Middle frontal gyrus (tissue), 1 donor: Measurements from ENCODE around the gene CBLN3.
"Not testable (repeated sequence)": the region's sequence is repeated elsewhere in the genome, so short reads cannot be mapped to it uniquely, and the experiment has no call there.

Experiments
- DNase-seq: peaks from one replicate; pipeline ENCODE4 v3.0.0-alpha.2; 2015; ENCODE audit warnings: low spot score; ENCODE audit errors: extremely low spot score

Gene CBLN3

GRCh38 chr14:24429395-24430142 lies at the start of gene CBLN3, which contains the start of gene KHNYN:
CBLN3 (minus strand) TSS chr14:24429668; CDS start chr14:24429054, 614 bp downstream.
KHNYN (plus strand) TSS chr14:24429954; CDS start chr14:24430731, 777 bp downstream.
- DNase-seq = peak; percentile 62

- no peak for DNase-seq
Observed at GRCh38 chr14:24475261-24475660, 45.8 kb upstream of the CBLN3 start.

- DNase-seq = no peak
Observed at GRCh38 chr14:24473211-24473610, 43.7 kb upstream of the CBLN3 start.

- DNase-seq = not testable (repeated sequence)
Observed at GRCh38 chr14:24470450-24470849, 41.0 kb upstream of the CBLN3 start.

- no peak for DNase-seq
Observed at GRCh38 chr14:24465805-24466204, 36.3 kb upstream of the CBLN3 start.

- no peak for DNase-seq
Observed at GRCh38 chr14:24465368-24465767, 35.9 kb upstream of the CBLN3 start.

GRCh38 chr14:24463884-24464785 lies 34.7 kb upstream of the CBLN3 start:
- DNase-seq = no peak

GRCh38 chr14:24463017-24463883 lies 33.8 kb upstream of the CBLN3 start:
- DNase-seq = no peak

- DNase-seq = no peak
Observed at GRCh38 chr14:24461336-24461735, 31.9 kb upstream of the CBLN3 start.

- no peak for DNase-seq
Observed at GRCh38 chr14:24459331-24459730, 29.9 kb upstream of the CBLN3 start.

GRCh38 chr14:24458736-24459135 lies 29.3 kb upstream of the CBLN3 start:
- DNase-seq = no peak

- no peak for DNase-seq
Observed at GRCh38 chr14:24456980-24457379, 27.5 kb upstream of the CBLN3 start.

- not testable (repeated sequence) for DNase-seq
Observed at GRCh38 chr14:24450828-24451227, 21.4 kb upstream of the CBLN3 start.

- DNase-seq = no peak
Observed at GRCh38 chr14:24443053-24443665, 13.7 kb upstream of the CBLN3 start.

- DNase-seq = peak; percentile 97
Observed at GRCh38 chr14:24442240-24443052, 13.0 kb upstream of the CBLN3 start, which contains the start of gene SDR39U1. SDR39U1 (minus strand) TSS chr14:24442776; CDS start chr14:24442769, 7 bp downstream.

GRCh38 chr14:24441904-24442239 lies 12.4 kb upstream of the CBLN3 start:
- no peak for DNase-seq

GRCh38 chr14:24441485-24441884 lies 12.0 kb upstream of the CBLN3 start:
- no peak for DNase-seq

- DNase-seq = no peak
Observed at GRCh38 chr14:24440606-24441399, 11.3 kb upstream of the CBLN3 start.
